22Rv1 (cell line): Measurements from ENCODE around the gene DENND2A.

Source experiments
- CTCF ChIP-seq: fragments of 450-650 bp; IDR thresholded peaks from 2 replicates; pipeline ENCODE4 v1.5.1; 2017; ENCODE audit warnings: mild to moderate bottlenecking
- ZFX ChIP-seq: fragments of 450-650 bp; IDR thresholded peaks from 2 replicates; pipeline ENCODE4 v1.6.1; 2017; ENCODE audit warnings: antibody characterized with exemption, borderline replicate concordance

GRCh38 chr7:140643416-140643815, 2.8 kb upstream of the DENND2A start:
- TF ChIP-seq CTCF (no peak), ZFX (no peak)
